Skin epidermis (tissue), 12 donors: Measurements from ENCODE around the gene CPNE1.
"Not testable (repeated sequence)": the region's sequence is repeated elsewhere in the genome, so short reads cannot be mapped to it uniquely, and the experiment has no call there.

ENCODE experiments used
- H3K27ac ChIP-seq, 21 experiments: fragments of 200-600 bp; sonication (generic) in 11 of 21; one replicate each; pipeline ENCODE4 v1.5.0; 2020; ENCODE audit warnings: mild to moderate bottlenecking in 3 of 21, inconsistent platforms in 2 of 21, moderate library complexity in 2 of 21
- H3K4me3 ChIP-seq, 7 experiments: fragments of 200-600 bp; sonication (generic) in 2 of 7; one replicate each; pipeline ENCODE4 v1.5.0; 2020; ENCODE audit warnings: inconsistent platforms in 2 of 7, mild to moderate bottlenecking in 2 of 7, moderate library complexity in 1 of 7

CPNE1 gene

DNA sequence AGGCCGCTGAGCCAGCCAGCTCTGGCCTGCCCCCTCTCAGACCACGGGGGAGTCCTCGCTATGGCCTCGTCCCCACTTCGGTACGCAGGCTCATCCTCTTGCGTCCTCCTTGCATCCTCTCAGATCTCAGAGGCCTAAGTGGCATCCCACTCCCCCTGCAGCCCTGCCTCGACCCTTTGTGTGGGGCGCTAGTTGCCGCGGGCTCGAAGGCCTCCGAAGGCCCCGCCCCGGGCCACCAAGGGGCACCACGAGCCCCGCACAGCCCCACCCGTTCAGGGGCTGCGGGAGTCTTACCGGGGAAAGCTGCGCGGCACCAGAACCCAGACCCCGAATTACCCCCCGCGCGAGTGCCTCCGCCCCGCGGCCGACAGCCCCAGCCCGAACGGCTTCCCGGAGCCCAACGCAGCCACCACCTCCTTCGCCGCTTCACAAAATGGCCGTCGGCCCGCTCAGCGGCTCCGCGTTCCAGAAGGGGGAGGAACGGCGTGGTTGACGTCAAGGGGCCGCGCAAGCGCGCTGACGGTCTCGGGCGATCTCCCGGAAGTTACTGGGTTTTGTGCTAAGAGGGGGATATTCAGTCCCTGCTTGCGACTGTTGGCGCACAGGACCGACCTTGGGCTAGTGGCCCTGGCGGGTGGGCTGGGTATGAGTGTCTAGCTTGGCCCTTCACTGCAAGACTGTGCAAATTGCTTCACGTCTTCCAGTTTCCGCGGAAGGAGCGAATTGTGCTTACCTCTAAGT is at the start of gene CPNE1, which contains the start of gene RBM12:
CPNE1 (minus strand) TSS at position 435 of the 741 bp plus-strand sequence. CDS start 31,977 bp downstream, outside the sequence.
RBM12 (minus strand) TSS at position 435 of the 741 bp plus-strand sequence. CDS start 9,578 bp downstream, outside the sequence.
- Histone ChIP-seq H3K27ac (peak within 1 kb of the TSS; percentile 87 to 100 (median 97)), H3K4me3 (peak within 1 kb of the TSS; percentile 68 to 97 (median 83))

DNA sequence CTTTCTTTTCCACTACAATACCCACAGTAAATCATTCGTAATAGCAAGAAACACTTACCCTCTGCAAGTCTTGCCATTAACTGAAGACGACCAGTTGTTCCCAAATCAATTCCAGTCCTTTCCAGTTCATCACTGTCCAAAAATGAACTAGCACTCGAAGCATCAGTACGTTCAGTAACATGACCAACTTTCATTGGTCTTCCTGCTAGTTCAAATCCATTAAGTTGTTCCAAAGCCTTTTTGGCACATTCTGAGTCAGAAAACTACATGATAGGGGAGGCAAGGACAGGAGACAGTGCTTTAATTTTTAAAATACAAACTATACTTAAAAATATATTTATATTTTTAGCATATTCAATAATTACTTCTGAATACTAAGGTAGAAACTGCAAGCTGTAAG is 49.4 kb upstream of the CPNE1 start:
- Histone ChIP-seq H3K4me3 (no peak overlapping the region), H3K27ac (no peak overlapping the region)

DNA sequence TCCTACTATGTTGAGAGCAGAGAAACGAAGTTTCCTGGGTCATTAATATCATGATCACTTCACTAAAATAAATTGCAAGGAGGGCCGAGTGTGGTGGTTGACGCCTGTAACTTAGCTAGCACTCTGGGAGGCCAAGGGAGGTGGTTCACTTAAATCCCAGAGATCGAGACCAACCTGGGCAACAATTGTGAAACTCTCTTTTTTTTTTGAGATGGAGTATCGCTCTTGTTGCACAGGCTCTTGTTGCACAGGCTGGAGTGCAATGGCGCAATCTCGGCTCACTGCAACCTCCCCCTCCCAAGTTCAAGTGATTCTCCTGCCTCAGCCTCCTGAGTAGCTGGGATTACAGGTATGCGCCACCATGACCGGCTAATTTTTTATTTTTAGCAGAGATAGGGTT is 48.4 kb upstream of the CPNE1 start:
- not testable (repeated sequence) for H3K4me3 ChIP-seq, H3K27ac ChIP-seq

DNA sequence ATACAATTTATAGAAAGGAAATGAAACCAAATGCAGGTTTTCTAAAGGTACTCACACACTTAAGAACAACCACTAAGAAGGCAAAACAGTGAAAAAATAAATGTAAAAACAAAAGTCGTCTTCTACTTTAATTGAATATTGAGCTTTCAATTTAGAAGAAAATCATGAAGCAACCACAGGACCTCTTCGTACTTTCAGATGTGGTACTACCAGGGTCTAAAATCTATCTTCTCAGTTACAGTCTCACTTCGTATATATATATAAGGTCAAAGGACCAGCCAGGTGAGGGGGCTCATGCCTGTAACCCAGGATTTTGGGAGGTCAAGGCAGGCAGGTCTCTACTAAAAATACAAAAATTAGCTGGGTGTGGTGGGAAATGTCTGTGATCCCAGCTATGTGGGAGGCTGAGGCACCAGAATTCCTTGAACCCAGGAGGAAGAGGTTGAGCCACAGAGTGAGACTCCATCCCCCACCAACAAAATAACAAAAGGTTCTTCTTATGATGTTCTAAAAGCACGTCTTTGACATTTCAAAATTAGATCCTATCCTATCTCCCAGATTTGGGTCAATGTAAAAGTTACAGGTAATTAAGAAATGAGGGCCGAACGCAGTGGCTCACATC is 47.0 kb upstream of the CPNE1 start:
- no peak overlapping the region for H3K4me3 ChIP-seq
- peak overlapping the region in 1 of 21 experiments; percentile 15 for H3K27ac ChIP-seq

DNA sequence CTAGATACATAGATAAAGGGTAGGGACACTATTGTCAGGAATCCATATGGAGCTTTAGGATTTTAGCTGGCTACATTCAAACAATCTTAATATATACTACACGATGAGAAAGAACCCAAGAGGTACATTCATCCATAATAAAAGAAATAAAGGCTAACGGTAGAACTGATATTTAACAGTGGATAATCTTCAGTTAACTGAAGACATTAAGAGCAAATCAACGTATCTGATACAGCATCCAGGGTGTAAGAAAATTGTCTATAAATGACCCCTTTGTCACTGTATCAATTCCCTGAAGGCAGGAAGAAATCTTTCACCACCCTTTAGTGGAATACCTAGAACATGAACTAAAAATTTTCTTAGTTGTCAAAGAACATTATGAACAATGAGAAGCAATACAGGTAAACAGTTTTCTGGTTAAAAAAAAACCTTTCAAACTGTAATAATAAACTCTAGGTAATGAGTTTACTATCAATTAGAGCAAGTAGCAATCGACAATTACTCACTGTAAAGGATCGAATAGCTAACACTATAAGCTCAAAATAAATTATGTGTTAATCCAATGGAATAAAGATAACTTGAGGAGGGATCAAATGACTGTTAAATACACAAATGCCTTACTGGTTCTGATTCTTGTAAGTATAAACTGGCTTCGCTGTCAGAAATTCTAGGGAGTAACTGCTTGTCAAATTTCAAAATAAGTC is 46.3 kb upstream of the CPNE1 start:
- peak overlapping the region in 1 of 21 experiments; percentile 15 for H3K27ac ChIP-seq
- no peak overlapping the region for H3K4me3 ChIP-seq

DNA sequence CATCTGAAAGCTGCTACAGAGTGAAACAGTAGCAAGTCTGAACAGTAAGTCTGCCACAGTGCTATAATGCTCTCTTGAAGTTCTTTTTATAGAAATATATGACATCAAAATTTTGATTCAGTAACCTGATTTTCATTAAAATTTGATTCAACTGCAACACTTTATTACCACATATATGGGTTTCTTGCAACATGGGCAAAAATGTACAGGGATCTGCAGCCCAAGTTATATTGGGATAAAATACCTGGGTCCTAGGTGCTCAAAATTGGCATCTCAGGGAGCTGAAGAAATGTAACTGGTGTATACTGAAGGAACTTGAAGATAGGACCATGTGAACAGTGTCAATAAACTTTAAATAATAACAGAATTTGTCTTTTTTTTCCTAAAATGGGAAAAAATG is 45.3 kb upstream of the CPNE1 start:
- H3K27ac ChIP-seq, result no peak overlapping the region

DNA sequence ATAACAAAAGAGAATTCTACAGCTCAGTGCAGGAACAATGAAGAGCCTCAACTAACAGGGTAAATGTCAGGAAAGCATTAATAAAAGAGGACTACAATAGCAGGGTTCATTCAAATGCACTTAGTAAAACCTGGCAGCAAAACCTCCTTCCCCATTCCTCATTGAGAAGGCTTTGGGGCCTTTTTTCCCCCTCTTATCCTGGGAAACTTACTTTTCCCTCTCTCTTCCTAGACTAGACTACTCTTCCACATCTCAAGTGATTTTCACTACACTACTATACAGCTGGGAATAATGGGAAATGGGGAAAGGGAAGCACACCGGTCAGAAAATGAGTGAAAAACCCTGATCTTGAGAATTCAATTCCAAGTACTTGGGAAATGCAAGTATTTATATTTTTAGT is 44.6 kb upstream of the CPNE1 start:
- Histone ChIP-seq H3K4me3 (no peak overlapping the region), H3K27ac (no peak overlapping the region)

More for the DNA sequence above, 45.3 kb upstream of the CPNE1 start:
- no peak overlapping the region for H3K4me3 ChIP-seq

DNA sequence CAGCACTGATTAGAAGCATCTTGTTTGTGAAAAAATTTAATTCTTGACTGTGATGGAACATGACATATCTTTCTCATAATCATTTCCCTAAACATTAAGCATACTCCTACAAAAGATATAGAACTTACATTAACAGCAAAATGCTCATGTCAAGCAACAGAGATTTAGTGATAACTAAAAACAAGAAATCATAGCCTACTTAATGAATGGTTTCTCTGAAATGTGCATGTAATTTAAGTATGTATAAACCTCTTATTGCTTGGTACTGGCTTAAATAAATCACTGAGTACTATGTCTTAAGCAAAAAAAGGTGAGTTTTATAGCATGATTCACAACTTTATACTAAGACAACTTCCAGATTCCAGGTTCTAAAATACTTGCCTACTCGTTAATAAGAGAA is 43.8 kb upstream of the CPNE1 start:
- Histone ChIP-seq H3K4me3 (no peak overlapping the region), H3K27ac (no peak overlapping the region)

DNA sequence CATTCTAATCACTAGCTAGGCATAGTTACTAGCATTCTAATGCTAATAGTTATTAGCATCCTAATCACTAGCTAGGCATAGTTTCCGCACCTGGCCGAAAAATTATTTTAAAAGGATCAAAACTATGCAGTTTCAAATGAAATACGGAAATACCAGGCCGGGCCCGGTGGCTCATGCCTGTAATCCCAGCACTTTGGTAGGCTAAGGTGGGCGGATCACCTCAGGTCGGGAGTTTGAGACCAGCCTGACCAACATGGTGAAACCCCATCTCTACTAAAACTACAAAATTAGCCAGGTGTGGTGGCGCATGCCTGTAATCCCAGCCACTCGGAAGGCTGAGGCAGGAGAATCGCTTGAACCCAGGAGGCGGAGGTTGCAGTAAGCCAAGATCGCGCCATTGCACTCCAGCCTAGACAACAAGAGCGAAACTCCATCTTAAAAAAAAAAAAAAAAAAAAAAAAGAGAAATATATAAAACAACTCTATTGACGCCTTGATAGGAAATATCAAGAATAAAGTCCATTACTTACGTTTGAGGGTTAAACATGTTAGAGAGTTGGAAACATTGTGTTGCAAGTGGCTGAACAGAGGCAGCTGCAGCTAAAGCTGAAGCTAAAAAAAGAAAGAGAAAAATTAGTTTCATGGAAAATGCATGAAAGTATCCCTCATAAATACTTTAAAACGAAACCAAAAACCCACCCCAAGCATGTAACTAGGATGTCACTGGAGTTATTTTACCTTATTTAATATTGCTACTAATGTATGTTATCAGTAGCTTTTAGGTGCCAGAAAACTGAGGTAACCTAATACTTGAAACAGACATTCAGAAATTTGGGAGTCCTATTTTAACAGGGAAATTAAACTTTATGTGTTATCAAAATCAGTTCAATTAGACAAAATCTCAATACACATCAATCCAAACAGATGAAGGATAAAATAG is 42.2 kb upstream of the CPNE1 start:
- not testable (repeated sequence) for H3K4me3 ChIP-seq

DNA sequence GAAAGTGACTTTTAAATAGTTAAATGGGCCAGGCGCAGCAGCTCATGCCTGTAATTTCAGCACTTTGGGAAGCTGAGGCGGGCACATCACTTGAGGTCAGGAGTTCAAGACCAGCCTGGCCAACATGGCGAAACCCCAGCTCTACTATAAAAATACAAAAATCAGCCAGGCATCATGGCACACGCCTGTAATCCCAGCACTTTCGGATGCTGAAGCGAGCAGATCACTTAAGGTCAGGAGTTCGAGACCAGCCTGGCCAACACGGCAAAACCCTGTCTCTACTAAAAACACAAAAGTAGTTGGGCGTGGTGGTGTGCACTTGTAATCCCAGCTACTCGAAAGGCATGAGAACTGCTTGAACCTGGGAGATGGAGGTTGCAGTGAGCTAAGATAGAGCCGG is 41.2 kb upstream of the CPNE1 start:
- H3K4me3 ChIP-seq, H3K27ac ChIP-seq: not testable (repeated sequence)

More for the DNA sequence above, 42.2 kb upstream of the CPNE1 start:
- not testable (repeated sequence) for H3K27ac ChIP-seq

DNA sequence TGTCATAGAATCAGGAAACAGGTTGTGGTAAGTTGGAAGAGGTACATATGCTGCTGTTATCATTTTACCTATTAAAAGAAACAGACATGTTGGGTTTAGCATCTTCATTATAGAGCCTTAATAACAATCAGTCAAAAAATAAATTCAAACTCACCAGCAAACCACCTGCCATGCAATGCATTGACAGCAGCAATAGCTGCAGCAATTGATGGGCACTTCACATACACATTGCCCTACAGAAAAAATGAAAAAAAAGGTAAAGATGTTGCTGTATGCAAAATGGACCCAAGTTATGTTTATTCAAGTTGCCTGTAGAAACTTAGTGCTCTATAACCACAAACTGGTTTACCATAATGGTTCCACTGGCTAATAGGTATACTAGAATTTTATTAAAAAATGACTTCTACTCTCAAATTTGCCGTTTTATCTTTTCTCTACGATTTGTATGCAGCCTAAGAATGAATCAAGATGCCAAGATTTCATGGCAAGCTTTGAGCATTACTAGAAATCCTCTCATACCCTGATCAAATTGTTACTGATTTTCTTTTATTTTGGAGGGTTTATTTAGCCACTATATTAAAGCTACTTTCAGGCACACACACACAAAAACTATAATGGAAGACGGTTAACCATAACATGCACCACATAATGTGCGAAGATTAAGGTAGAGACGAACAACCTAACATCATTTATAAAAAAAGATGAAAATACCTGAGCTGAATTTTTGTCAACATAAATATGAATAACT is 40.0 kb upstream of the CPNE1 start:
- Histone ChIP-seq H3K27ac (no peak overlapping the region), H3K4me3 (no peak overlapping the region)

DNA sequence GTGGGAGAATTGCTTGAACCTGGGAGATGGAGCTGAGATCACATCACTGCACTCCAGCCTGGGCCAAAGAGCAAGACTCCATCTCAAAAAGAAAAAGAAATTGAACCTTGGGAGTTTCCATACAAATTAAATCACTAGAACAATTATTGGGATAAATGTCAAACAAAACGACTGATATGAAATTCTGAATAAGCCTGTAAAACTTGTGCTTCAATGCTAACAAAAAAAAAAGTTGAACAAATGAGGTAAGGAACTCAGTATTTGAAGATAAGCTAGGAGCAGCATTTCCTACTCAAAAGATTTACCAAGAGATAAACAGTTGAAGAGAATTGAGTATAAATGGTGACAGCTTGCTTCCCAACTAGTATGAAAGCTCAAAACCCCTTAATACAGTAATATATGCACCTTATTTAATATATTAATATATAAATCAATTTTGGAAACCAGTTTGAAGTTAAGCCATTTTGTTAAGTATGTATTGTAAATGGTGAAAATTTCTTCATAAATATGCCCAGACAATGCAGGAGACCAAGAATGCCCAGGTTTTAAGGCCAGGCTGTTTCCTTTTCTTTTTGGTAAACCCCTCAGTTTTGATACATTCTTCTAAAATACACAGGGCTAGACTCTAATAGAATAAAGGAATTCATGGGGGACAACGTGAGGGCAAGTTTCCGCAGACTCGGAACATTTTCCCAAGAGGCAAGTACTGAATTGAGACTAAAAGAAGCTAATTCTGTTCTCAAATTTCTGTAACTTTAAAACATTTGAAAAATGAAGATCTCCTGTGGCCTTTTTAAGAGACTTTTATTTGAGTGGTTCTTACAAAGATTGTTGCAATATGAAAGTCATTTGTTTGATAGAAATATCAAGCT is 38.4 kb upstream of the CPNE1 start:
- no peak overlapping the region for H3K27ac ChIP-seq
- H3K4me3 ChIP-seq, result no peak overlapping the region

DNA sequence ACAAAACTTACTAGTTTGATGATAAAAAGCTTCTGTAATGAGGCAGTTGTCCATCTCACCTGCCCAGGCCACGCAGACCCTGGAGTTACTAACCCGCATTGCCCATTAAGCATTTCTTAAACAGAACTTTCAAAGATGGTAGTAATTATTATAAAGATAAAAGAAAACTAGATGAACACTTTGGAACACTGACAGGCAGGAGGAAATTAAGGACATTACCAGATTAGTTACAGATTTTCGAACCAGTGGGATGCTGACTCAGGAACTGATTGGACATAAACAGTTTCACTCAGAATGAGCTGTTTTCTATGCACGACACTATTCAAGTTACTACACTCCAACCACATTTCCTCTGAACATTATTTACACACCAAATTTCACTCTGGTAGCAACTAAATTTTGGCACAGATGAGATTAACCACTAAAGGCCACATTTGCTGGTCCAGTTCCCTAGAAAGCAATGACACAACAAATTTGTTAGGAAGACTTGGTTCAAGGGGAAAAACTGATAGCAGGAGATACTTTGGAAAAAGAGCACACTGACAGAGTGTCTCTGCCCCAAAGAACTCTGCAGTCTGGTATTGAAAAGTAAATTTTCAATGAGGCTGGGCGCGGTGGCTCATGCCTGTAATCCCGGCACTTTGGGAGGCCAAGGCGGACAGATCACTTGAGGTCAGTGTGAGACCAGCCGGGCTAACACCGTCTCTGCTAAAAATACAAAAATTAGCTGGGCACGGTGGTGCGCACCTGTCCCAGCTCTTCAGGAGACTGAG is 37.5 kb upstream of the CPNE1 start:
- Histone ChIP-seq H3K4me3 (no peak overlapping the region), H3K27ac (no peak overlapping the region)

DNA sequence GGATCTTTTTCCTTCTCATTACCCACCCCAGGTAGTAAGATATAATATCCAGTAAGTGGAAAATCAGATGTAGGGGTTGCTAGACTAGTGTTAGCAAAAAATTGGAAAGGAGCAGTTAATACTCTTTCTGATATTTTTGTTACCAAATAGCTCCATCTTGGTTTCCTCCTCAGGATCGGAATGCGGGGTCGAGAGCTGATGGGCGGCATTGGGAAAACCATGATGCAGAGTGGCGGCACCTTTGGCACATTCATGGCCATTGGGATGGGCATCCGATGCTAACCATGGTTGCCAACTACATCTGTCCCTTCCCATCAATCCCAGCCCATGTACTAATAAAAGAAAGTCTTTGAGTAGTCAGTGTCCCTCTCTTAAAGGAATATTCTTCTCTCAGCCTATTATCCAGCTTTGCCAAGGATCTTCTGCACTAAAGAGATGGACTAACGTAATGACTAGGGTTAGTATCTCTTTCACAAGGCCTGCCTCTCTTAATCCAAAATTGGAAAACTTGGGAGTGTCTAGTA is 36.0 kb upstream of the CPNE1 start:
- H3K27ac ChIP-seq, result peak overlapping the region in 3 of 21 experiments; percentile 11 to 96 (median 94)
- H3K4me3 ChIP-seq, result no peak overlapping the region

DNA sequence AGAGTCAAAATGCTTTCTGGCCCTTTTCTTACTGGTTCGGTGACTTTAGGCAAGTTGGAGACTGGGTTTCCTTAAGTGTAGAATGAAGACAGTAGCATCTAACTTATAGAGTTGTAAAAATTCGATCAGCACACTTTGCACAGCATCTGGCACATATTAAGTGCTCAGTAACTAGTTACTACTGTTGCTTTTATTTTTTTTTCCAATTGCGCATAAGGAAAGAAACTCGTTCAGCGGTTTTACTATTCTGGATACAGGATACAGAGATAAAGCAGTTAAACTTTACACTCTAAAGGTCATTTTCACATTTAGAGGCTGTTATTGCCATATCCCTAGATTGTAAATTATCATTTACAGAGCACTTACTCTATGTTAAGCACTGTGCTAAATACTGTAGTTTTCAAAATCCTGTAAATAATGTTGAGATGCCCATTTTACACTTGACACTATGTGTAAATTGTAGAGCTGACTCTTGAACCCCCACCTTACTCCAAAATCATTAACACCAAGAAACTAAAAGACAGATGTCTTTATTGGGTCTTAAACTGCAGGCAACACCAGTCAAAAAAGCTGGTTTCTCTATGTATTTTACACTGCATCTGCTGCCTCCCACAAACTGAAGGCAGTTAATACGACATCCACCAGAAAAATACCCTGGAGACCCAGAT is 35.4 kb upstream of the CPNE1 start:
- Histone ChIP-seq H3K4me3 (peak overlapping the region; percentile 72 to 99 (median 88)), H3K27ac (peak overlapping the region in 20 of 21 experiments; percentile 76 to 98 (median 94))
